HG03280 (cell line): ENCODE results near the gene RSBN1.
"Not testable (repeated sequence)": the region's sequence is repeated elsewhere in the genome, so short reads cannot be mapped to it uniquely, and the experiment has no call there.

Experiments used
- ATAC-seq: cut with Tn5 transposase; IDR thresholded peaks from one replicate; pipeline ENCODE4 v1.9.1; 2021; ENCODE audit warnings: mild to moderate bottlenecking, moderate library complexity; ENCODE audit not compliant: unreplicated experiment

The RSBN1 gene

DNA sequence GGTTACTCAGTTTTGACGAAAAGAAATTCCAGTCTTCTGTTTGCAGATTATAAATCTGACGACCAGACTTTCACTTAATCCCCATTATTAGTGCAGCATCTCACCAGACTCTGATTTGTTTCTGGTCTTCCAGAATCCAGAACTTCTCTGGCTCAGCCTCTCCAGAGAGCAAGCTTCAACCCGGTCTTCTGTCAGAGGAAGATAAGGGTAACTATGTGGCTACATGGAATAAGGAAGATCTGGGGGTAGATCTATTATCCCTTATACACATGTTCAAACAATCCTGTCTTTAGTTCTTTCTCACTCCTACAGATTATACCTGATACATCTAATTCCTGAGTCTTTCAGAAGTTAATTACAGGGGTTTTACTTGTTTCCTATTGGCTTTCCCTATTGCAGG, 62.9 kb downstream of the RSBN1 start:
- ATAC-seq, result no peak

DNA sequence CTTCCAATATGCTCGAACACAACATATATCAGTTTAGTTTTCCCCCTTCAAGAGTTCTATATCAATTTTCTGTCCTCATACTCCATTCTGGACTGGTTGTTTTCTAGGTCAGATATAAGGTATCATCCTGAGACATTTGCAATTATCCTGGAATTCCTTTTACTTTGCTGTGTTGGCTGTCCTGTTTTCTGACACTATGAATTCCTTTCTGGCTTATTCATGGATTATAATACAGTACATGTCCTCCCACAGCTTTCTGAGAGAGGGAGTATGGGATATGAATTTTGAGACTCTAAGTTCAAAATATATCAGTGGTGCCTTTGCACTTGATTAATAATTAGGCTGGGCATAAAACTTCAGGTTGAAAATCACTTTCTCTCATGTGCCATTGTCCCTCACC, 64.9 kb downstream of the RSBN1 start:
- no peak for ATAC-seq

DNA sequence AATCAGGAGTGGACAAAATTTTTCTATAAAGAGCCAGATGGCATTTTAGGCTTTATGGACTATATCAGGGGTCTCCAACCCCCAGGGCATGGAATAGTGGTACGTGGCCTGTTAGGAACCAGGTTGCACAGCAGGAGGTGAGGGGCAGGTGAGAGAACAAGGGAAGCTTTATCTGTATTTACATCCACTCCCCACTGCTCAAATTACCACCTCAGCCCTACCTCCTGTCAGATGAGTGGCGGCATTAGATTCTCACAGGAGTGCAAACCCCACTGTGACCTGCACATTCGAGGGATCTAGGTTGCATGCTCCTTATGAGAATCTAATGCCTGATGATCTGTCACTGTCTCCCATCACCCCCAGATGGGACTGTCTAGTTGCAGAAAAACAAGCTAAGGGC, 66.9 kb downstream of the RSBN1 start:
- no peak for ATAC-seq

DNA sequence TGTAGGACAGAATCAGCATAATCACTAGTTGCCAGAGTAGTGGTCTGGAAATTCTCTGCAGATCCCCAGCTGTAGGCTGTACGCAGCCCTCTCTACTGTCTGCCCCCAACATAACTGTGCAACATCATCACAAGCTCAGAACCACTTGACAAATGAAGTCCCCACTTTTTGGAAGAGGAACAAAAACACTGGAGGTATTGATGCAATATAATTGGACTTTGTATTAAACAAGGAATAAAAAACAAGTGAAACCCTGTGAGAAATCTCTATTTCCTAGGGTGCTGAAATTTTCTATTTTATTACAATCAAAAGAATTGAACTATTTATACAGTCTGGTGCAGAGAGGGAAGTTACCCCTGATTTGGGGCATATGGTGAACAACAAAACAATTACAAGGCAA, 68.2 kb downstream of the RSBN1 start:
- ATAC-seq, result no peak

DNA sequence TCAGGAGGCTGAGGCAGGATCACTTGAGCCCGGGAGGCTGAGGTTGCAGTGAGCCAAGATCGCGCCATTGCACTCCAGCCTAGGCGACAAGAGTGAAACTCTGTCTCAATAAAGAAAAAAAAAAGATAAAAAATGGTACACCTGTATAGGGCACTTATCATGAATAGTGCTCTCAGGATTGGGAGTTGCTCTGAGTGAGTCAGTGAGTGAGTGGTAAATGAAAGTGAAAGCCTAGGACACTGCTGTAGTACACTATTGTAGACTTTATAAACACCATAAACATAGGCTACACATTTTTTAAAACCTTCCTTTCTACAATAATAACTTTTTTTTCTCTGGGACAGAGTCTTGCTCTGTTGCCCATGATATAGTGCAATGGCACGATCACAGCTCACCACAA, 69.8 kb downstream of the RSBN1 start:
- no peak for ATAC-seq

DNA sequence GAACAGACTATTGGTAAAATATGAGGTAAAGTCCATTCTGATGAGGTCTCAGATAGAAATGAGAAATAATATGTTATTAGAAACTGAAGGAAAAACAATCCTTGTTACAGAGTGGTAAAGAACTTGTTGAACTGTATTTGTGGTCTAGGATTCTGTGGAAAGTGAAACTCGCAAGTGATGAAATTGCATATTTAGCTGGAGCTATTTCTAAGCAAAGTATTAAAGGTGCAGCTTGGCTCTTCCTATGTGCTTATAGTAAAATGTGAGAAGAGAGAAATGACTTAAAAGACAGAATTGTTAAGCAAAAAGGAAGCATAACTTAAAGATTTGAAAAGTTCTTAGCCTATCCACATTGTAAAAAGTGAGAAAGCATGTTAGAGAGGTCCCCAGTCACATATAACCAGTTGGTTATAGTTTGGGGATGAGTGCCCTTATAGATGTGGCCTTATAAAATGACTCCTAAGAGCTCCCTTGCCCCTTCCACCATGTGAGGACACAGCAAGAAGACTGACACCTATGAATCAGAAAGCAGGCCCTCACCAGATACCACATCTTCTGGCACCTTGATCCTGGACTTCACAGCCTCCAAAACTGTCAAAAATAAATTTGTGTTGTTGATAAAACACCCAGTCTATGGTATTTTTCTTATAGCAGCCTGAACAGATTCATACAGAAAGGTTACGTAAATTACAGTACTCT, 77.8 kb downstream of the RSBN1 start:
- ATAC-seq, result no peak

DNA sequence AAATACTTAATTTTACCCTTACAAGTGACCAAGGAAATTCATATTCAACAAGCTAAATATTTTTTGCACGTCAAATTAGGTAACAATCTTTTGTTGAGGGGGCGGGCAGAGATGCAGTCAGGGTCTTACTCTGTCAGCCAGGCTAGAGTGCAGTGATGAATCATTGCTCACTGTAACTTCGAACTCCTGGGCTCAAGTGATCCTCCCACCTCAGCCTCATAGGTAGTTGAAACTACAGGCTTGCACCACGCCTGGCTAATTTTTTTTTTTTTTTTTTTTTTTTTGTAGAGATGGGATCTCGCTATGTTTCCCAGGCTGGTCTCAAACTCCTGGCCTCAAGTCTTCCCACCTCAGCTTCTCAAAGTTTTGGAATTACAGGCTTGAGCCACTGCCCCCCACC, 79.5 kb downstream of the RSBN1 start:
- ATAC-seq, result no peak

DNA sequence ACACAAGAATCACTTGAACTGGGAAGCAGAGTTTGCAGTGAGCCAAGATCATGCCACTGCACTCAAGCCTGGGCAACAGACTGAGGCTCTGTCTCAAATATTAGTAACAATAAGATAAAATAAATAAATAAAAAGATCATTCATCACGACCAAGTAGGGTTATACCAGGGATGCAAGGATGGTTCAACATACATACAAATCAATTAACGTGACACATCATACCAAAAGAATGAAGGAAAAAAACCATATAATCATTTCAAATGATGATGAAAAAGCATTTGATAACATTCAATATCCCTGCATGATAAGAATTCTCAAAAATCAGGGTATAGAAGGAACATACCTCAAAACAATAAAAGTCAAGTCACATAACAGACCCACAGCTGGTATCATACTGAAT, 91.3 kb downstream of the RSBN1 start:
- ATAC-seq, result no peak

DNA sequence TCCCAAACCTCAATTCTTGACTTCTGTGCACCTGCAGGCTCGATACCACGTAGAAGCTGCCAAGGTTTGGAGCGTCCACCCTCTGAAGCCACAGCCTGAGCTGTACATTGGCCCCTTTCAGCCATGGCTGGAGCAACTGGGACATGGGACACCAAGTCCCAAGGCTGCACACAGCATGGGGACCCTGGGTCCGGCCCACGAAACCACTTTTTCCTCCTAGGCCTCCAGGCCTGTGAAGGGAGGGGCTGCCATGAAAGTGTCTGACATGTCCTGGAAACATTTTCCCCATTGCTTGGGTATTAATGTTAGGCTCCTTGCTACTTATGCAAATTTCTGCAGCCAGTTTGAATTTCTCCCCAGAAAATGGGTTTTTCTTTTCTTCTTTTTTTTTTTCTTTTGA, 93.7 kb downstream of the RSBN1 start:
- not testable (repeated sequence) for ATAC-seq

DNA sequence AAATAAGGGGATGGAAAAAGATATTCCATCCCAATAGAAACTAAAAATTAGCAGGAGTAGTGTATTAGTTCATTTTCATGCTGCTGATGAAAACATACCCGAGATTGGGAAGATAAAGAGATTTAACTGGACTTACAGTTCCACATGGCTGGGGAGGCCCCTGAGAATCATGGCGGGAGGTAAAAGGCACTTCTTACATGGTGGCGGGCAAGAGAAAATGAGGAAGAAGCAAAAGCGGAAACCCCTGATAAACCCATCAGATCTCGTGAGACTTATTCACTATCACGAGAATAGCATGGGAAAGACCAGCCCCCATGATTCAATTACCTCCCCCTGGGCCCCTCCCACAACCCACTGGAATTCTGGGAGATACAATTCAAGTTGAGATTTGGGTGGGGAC, 94.8 kb downstream of the RSBN1 start:
- not testable (repeated sequence) for ATAC-seq

DNA sequence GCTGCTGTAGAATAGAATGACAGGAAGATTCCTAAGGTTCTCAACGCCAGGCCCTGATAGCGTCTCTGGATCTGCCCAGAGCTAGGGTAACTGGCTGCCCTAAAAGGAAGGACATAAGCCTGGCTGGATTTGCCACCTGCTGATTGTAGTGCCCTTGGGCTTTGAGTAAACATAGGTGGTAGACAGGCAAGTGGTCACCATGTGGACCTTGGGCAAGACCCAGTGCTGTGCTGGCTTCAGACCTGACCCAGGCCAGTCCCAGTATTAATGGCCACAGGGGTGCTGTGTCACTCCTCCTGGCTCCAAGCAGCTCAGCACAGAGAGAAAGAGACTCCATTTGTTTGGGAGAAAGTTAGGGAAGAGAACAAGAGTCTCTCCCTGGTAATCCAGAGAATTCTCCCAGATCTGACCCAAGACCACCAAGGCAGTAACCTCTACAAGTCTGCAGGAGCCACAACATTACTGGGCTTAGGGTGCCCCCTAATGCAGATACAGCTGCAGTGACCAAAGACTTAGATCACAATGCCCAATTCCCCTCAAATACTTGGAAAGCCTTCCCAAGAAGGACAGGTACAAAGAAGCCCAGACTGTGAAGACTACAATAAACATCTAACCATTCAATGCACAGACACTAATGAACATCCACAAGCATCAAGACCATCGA, 97.5 kb downstream of the RSBN1 start:
- no peak for ATAC-seq
